Heart right ventricle (tissue), 16 donors: ENCODE measurements around the gene DNAH3. TPM values are rescaled to one million over a fixed set of nuclear protein-coding genes. Genes with fewer than 3 reads are reported as not detected.

ENCODE experiments used
- ATAC-seq, 8 donors: fragments of 200-7000 bp; cut with Tn5 transposase; one replicate each; pipeline ENCODE4 v1.9.1; 2020; ENCODE audit warnings: mild to moderate bottlenecking in 8 of 8, moderate library complexity in 8 of 8, moderate number of reproducible peaks in 1 of 8
- DNase-seq, 2 donors: peaks; one replicate each; pipeline ENCODE4 v3.0.0-alpha.2; 2020
- H3K27ac ChIP-seq, 10 donors: fragments of 200-600 bp; sonication (generic) in 2 of 10; one replicate each; pipeline versions ENCODE4 v1.5.0 to v1.8.0; 2020 to 2022; ENCODE audit warnings: mild to moderate bottlenecking in 3 of 10
- H3K27me3 ChIP-seq, 7 donors: fragments of 200-600 bp; one replicate each; pipeline ENCODE4 v1.8.0; 2021 to 2022; ENCODE audit warnings: mild to moderate bottlenecking in 2 of 7
- H3K36me3 ChIP-seq, 9 donors: fragments of 200-600 bp; sonication (generic) in 1 of 9; one replicate each; pipeline versions ENCODE4 v1.5.0 to v1.8.0; 2020 to 2022; ENCODE audit warnings: mild to moderate bottlenecking in 2 of 9
- H3K4me1 ChIP-seq, 9 donors: fragments of 200-600 bp; sonication (generic) in 1 of 9; one replicate each; pipeline versions ENCODE4 v1.5.0 to v1.8.0; 2020 to 2022; ENCODE audit warnings: mild to moderate bottlenecking in 4 of 9
- H3K4me3 ChIP-seq, 10 donors: fragments of 200-600 bp; sonication (generic) in 2 of 10; one replicate each; pipeline versions ENCODE4 v1.5.0 to v1.8.0; 2020 to 2022; ENCODE audit warnings: mild to moderate bottlenecking in 7 of 10, moderate library complexity in 2 of 10
- H3K9me3 ChIP-seq, 11 donors: fragments of 200-600 bp in 10 of 11; sonication (generic) in 2 of 11; one replicate each; pipeline versions ENCODE4 v1.5.0 to v1.8.0; 2013 to 2022; ENCODE audit warnings: mild to moderate bottlenecking in 2 of 11, control low read depth in 1 of 11, moderate library complexity in 1 of 11
- WGBS, 2 donors: extraction: QIAGEN DNeasy Blood & Tissue Kit; methylation state at CpG; one replicate each; pipeline ENCODE4 v1.1.7; 2013; ENCODE audit warnings: inconsistent platforms in 1 of 2; 5-methylcytosine and 5-hydroxymethylcytosine counted together
- intact Hi-C, 10 donors: fragments of 100-400 bp; cut with DNase I; formaldehyde crosslinking; loops; one replicate each; pipeline versions ENCODE4 v1.11.1 to v1.14.2; 2022
- polyA plus RNA-seq, 2 donors: library from polyadenylated mRNA; stranded (reverse); fragments of 200-250 nt; gene quantifications; one replicate each; pipeline ENCODE4 v1.2.3, GENCODE V29; 2013
- total RNA-seq, 10 donors: library from RNA; stranded (reverse); fragmentation: NEBNext Ultra II Directional in 3 of 10; extraction: Animal tissue kit (Norgen Biotek cat#: 25700) in 3 of 10; gene quantifications; one replicate each; pipeline versions ENCODE4 v1.2.1 to v1.2.4, GENCODE V29; 2021 to 2023
- TF ChIP-seq, protein P1 (sequence below), 9 donors: fragments of 200-600 bp; sonication (generic) in 2 of 9; IDR thresholded peaks; one replicate each; pipeline versions ENCODE4 v1.5.0 to v1.8.0; 2021 to 2022; ENCODE audit warnings: antibody characterized with exemption in 9 of 9, mild to moderate bottlenecking in 5 of 9, moderate library complexity in 1 of 9
- donor health status: Arrhythmogenic right ventricular cardiomyopathy.
- donor health status: ischemic (EF 13 %, LVEDD 7.1; RV severe dilation, severe dysfunction).
- donor health status: healthy with polysubstance abuse.
- donor health status: DM: no; HTN: yes; CAD: no.
- donor health status: DM: no; HTN: no; CAD: no.
- donor health status: ischemic (EF 25% LVEDD 6.9; RV normal size, moderate dysfunction).
- donor health status: ischemic (EF 25% LVEDD 5.7; RV mildly dilated, moderate dysfunction).
- donor health status: healthy.
- donor health status: DM: yes; HTN: yes; CAD: no.
- donor health status: Ischemic cardiomyopathy.
- donor health status: ischemic (EF 35%, LVEDD 5.7; RV mildly dilated, moderate dysfunction).
- donor health status: nonischemic (EF 11% LVEDD 7.7; RV severe dilation, severe dysfunction).
- donor health status: DM: yes; HTN: yes; CAD: no.
- donor health status: PGD.
- donor health status: ischemic (EF 29% LVEDD 5.4; RV normal size, mild dysfunction).
- donor health status: nonischemic (EF 23%, LVEDD 6.1; RV moderate dilation, normal function).

DNAH3 gene
- total and polyA plus RNA-seq, 12 donors, result 0.39 to 3.7 (median 1.0) TPM; not detected in 1

DNA sequence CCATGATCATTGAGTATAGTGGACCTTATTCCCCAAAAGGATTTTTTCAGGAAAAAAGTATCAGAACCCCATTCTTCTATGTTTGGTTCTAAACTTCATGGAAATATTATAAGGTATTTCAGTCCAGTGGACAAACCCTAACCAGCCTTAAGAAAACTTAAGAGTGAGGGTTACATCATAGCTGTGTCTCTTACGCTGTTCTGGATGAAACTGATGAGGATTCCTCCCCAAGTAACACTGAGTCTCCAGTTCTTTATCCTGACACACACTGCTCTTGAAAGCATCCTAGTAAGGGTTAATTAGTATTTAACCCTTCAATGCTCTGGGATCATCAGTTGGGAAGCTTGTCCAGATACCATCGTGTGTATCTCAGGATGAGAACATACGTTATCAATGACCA, 245.1 kb downstream of the DNAH3 start:
- Histone ChIP-seq H3K4me3 (no peak overlapping the region), H3K4me1 (peaks cover 18 to 90% (median 60%) of the 10 kb centered on the region in 9 donors), H3K36me3 (no peaks in the 10 kb centered on the region), H3K9me3 (no peaks in the 10 kb centered on the region), H3K27me3 (no peaks in the 10 kb centered on the region), H3K27ac (peak overlapping the region; percentile 50 to 97 (median 70))
- intact Hi-C loops, result loop anchor here in 1 of 10 donors (10.0 kb wide), 1 partner anchor 51 kb away; no protein-coding TSS in a partner anchor
- TF ChIP-seq, protein P1, sequence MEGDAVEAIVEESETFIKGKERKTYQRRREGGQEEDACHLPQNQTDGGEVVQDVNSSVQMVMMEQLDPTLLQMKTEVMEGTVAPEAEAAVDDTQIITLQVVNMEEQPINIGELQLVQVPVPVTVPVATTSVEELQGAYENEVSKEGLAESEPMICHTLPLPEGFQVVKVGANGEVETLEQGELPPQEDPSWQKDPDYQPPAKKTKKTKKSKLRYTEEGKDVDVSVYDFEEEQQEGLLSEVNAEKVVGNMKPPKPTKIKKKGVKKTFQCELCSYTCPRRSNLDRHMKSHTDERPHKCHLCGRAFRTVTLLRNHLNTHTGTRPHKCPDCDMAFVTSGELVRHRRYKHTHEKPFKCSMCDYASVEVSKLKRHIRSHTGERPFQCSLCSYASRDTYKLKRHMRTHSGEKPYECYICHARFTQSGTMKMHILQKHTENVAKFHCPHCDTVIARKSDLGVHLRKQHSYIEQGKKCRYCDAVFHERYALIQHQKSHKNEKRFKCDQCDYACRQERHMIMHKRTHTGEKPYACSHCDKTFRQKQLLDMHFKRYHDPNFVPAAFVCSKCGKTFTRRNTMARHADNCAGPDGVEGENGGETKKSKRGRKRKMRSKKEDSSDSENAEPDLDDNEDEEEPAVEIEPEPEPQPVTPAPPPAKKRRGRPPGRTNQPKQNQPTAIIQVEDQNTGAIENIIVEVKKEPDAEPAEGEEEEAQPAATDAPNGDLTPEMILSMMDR (IDR thresholded peaks at IDR 0.05), result no peak
- ATAC-seq (no peak), DNase-seq (no peak)
- WGBS, 2 donors, result 48 to 54% methylated on average over 3 of the region's 3 CpGs

DNA sequence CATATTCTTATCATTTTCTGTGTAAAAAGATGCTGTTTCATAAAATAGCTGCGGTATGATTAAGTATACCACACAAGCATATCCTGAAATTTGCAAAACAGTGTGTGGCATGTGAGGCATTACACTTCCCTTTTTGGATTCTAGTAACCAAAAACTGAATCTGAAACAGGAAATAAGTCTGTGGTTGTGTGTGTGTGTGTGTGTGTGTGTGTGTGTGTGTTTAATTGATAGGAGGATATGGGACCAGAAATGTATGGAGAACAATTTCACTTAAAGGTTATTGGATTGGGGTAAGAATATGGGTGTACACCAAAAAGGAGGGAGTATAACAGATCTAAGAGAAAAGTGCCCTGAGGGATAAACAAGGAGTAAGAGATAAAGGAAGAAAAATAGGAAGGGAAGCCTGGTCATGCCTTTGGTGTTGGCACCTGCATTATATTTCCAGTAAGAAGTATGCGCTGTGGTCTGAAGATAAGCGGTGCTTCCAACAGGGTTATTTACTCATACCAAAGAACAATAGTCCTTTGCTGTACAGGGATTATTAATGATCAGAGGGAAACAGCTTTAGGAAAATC, 246.1 kb downstream of the DNAH3 start:
- peak overlapping the region in 1 of 10 donors; percentile 6 for H3K4me3 ChIP-seq
- no peaks in the 10 kb centered on the region for H3K27me3 ChIP-seq
- intact Hi-C loops, result loop anchor here in 7 of 10 donors (5.0 to 10.0 kb wide), 5 partner anchors 37 to 97 kb away; partner anchors contain the start of genes ERI2 (in 1 of the 7) and REXO5 (in 1 of the 7)
- TF ChIP-seq, protein P1 (IDR thresholded peaks at IDR 0.05), result no peak
- H3K36me3 ChIP-seq, result no peaks in the 10 kb centered on the region
- no peaks in the 10 kb centered on the region for H3K9me3 ChIP-seq
- no peak for ATAC-seq
- peak overlapping the region; percentile 2 to 97 (median 70) for H3K27ac ChIP-seq
- DNase-seq, result no peak
- peaks cover 18 to 81% (median 62%) of the 10 kb centered on the region in 9 donors for H3K4me1 ChIP-seq
- 26 to 35% methylated on average over 3 of the region's 3 CpGs for WGBS, 2 donors

DNA sequence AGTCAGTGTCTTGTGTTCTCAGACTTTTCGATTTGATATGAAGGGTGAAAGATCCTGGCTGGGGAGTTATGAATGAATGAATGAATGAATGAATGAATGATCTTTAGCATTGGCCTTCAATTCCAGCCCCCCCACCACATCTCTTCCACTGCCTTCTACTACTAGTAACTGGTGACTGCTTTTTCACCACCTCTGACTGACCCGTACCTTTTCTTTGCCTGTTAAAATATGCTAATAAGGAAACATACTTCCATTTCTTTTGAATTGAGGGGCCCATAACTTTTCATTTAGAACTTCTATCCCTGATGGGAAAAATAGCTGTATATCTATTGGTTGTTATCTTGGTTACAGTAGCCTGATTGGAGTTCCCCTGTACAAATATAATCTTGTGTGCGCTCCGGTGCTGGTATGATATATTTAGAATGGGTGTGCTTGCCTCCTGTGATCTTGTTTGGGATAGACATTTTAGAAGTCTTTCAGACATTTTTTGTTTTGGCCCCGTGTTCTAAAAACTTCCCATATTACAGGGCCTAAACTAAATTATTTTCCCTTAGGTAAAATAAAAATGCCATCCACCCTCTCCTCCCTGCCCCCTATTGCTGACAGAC, 246.6 kb downstream of the DNAH3 start:
- Histone ChIP-seq H3K4me3 (peak overlapping the region in 1 of 10 donors; percentile 6), H3K9me3 (no peaks in the 10 kb centered on the region), H3K27ac (peak overlapping the region in 9 of 10 donors; percentile 59 to 97 (median 69)), H3K36me3 (no peaks in the 10 kb centered on the region), H3K4me1 (peaks cover 18 to 85% (median 67%) of the 10 kb centered on the region in 9 donors), H3K27me3 (no peaks in the 10 kb centered on the region)
- ATAC-seq, result no peak
- TF ChIP-seq, protein P1 (IDR thresholded peaks at IDR 0.05), result no peak
- DNase-seq, result no peak
- WGBS, 2 donors, result 37 to 44% methylated on average over 5 of the region's 5 CpGs
- intact Hi-C loops, result loop anchor here in 7 of 10 donors (5.0 to 10.0 kb wide), 5 partner anchors 37 to 97 kb away; partner anchors contain the start of genes ERI2 (in 1 of the 7) and REXO5 (in 1 of the 7)

DNA sequence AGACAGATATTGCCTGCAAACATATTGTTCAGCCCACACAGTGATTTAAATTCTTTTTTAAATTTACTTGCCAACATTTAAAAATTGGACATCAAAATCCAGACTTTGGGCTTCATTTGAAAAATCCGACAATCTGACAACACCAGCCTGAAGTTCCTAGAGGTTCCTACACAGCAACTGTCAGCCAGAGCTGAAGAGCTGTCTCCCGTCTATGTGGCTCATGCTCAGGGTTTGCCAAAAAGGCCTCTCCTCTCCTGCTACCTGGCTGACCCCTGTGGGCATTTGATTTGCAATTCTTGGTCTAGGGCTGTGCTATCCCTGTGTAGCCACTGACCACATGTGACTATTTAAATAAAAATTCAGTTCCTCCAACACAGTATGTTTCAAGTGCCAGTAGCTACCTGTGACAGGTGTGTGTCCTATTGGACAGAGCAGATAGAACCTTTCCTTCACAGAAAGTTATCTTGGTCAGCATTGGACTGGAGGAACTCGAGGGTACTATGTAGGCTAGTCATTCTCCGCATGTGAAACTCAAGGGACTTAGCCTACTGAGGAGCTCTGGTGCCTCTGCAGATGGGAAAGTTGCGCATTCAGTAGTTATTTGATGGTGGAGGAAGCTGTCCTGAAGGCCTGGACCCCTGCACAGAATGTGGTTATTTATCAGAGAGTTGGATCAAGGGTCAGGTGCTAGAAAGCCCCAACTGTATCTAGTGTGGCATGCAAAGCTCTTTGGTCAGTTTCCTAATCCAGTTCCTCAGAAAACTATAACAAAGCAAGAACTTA, 247.3 kb downstream of the DNAH3 start:
- TF ChIP-seq, protein P1 (IDR thresholded peaks at IDR 0.05), result no peak
- WGBS, 2 donors, result 76 to 86% methylated on average over 5 of the region's 5 CpGs
- no peaks in the 10 kb centered on the region for H3K27me3 ChIP-seq
- DNase-seq, result no peak
- intact Hi-C loops, result loop anchor here in 7 of 10 donors (5.0 to 10.0 kb wide), 5 partner anchors 36 to 96 kb away; partner anchors contain the start of genes ERI2 (in 1 of the 7) and REXO5 (in 1 of the 7)
- H3K4me1 ChIP-seq, result peaks cover 20 to 85% (median 74%) of the 10 kb centered on the region in 9 donors
- H3K4me3 ChIP-seq, result no peak overlapping the region
- H3K36me3 ChIP-seq, result no peaks in the 10 kb centered on the region
- no peaks in the 10 kb centered on the region for H3K9me3 ChIP-seq
- ATAC-seq, result no peak
- peak overlapping the region in 8 of 10 donors; percentile 59 to 99 (median 96) for H3K27ac ChIP-seq
